ENCODE data around the gene BPIFA2.

- TF ChIP-seq CTCF (conservative IDR thresholded peaks at IDR 0.05) = no peak
- no peak for TF ChIP-seq ZFX (IDR thresholded peaks at IDR 0.05)
These were observed 19.9 kb upstream of the BPIFA2 start for GRCh38 chr20:33148040-33148439.

Measured in C4-2B (cell line).